22Rv1 (cell line): ENCODE measurements around the gene ARHGEF19.

Experiments used
- H3K27ac ChIP-seq: fragments of 450-650 bp; 2 replicates; pipeline ENCODE4 v1.5.1; 2017
- CTCF ChIP-seq: fragments of 450-650 bp; IDR thresholded peaks from 2 replicates; pipeline ENCODE4 v1.5.1; 2017; ENCODE audit warnings: mild to moderate bottlenecking
- ZFX ChIP-seq: fragments of 450-650 bp; IDR thresholded peaks from 2 replicates; pipeline ENCODE4 v1.6.1; 2017; ENCODE audit warnings: antibody characterized with exemption, borderline replicate concordance

Gene ARHGEF19

DNA sequence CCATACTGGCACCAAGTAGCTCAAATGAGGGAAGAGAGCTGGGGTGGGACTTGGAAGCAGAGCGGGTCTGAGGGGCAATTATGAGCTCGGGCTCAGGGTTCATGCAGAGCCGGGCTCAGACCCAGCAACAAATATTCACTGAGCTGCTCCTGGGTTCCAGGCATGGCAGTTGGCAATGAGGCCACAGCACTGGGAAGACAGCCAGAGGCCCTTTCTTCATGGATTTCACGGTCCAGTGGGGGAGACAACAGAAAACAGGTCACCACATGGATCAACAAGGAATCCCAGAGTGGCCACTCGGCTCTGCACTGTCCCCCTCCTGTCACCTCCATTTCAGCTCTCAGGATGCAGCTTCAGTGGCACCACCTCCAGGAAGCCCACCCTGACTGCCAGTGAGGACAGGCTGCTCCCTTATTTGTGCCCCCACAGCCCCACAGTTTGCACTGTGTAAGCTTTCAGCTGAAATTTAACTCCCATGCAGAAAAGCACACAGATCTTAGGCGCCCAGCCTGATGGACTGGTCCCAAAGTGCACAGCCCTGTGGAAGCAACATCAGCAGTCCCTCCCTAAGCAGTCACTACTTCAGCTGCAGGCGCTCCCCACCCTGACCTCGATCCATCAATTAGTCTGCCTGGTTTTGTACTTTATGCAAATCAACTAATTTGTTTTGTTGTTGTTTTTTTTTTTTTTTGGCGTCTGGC is 22.4 kb downstream of the ARHGEF19 start:
- no peak overlapping the region for H3K27ac ChIP-seq
- TF ChIP-seq CTCF (no peak), ZFX (no peak)

- H3K27ac ChIP-seq, result no peak overlapping the region
- no peak for TF ChIP-seq CTCF
- no peak for TF ChIP-seq ZFX
These were observed 23.4 kb downstream of the ARHGEF19 start for GRCh38 chr1:16189003-16189402.

DNA sequence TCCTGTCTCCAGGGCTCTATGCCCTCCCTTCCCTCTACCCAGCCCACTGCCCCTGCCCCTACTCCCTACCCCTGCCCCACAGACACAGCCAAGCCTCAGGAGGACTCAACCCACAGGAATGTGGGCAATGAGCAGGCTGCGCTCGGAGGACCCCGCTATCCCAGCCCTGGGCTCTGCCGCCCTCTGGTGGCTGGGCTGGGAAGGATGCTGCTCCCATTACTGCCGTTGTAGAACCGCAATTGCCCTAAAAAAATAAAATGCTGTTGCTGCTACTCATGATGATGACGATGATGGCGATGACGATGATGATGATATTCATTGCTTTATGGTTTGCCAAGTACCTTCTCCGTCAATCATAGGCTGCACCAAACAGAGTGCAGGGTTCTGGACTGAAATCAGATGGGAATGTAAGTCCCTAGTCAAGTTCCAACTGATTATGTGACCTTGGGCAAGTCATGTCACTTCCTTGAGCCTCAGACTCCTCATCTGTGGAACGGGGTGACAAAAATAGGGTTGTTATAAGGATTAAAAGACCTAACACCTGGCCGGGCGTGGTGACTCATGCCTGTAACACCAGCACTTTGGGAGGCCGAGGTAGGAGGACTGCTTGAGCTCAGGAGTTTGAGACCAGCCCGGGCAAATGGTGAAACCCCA is 24.6 kb downstream of the ARHGEF19 start:
- peak; percentile 98 for TF ChIP-seq CTCF
- no peak for TF ChIP-seq ZFX
- no peak overlapping the region for H3K27ac ChIP-seq

DNA sequence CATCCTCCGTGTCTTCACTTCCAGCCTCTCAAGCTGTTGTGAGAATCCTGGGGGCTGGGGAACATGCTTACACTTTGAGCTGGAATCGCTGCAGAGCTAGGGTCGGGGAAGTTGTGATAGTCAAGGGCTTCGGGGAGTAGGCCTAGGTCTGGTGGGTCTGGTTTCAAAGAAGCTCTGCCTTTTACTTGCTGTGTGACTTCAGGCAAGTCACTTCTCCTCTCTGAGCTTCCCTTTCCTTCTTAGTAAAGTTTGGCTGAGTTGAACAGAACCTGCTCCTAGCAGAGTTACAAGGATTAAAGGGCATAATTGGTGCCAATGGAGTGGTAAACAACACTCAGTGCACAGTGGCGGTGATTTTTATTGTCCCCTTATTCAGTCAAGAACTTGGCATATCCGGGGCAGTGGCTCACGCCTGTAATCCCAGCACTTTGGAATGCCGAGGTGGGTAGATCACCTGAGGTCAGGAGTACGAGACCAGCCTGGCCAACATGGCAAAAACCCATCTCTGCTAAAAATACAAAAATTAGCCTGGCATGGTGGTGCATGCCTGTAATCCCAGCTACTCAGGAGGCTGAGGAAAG is 25.7 kb downstream of the ARHGEF19 start:
- no peak overlapping the region for H3K27ac ChIP-seq
- TF ChIP-seq CTCF, result no peak
- no peak for TF ChIP-seq ZFX

DNA sequence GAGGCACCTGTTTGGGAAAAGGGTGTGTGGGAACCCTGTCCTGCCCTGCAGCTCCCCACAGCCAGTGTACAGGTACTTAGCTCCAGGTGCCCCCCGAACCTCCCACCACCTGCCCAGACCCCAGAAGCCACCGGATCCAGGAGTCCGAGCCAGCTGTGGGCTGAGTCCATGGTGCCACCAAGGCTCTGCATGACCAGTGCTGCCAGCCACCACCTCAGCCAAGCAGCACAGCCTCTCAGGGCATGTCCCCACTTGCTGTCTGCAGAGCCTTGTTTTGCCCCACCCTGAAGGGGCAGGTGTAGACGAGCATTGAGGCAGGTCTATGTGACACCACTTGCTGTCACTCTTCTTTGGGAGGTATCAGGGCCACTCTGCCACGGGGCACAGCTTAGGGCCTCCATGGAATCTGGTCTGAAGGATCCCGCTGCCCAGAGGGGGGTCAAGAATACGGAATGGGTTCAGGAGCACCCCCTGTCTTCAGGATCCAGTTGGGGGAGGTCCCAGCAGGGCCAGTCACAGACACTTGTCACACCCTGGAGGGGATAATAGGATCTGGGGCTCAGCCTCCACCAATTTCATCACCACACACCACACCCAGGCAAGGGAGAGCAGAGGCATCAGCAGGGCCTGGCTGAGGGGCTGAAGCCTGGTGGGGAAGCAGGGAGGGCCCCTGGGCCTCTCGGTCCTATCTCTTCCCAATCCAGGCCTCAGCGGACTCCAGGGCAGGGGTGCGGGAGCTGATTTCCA is 27.7 kb downstream of the ARHGEF19 start:
- TF ChIP-seq CTCF, result no peak
- TF ChIP-seq ZFX, result no peak
- no peak overlapping the region for H3K27ac ChIP-seq

DNA sequence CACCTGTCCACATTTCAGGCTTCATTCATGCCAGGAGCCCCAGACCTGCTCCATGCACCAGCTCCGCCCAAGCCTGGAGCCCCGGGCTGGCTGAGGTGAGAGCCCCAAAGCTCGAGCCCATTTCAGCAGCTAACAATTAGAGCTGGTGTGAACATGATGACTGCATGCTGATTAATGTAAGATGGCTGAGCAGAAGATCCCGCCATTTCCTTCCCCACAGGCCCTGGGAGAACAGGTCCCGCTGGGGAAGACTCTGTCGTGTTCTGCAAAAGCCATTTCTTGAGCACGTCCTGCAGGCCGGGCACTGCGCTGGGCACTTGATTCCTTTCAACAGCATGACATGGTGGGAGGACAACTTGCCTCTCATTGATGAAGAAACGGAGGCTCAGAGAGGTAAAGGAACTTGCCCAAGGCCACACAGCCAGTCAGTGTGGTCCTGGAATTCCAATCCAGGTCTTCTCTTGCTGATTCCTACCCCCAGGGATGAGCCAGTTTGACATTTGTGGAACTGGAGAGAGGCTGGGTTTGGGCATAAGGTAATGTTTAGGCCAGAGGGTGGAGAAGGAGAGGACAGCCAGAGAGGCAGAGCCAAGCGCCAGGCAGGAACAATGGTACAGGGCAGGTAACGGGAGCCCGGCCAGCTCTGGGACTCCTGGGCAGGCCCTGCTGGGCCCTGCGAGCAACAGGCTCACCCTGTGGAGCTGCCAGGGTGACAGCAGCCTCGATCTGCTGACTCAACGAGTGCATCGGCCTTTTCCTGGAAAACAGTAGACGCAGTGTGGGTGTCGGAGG is 28.5 kb downstream of the ARHGEF19 start:
- no peak overlapping the region for H3K27ac ChIP-seq
- TF ChIP-seq ZFX (no peak), CTCF (no peak)
